ENCODE data around the gene CSRP3. TPM values are rescaled to one million over a fixed set of nuclear protein-coding genes. Genes with fewer than 3 reads are reported as not detected.

CSRP3 gene
- total RNA-seq, 4 donors from 2014 or later: not detected

DNA sequence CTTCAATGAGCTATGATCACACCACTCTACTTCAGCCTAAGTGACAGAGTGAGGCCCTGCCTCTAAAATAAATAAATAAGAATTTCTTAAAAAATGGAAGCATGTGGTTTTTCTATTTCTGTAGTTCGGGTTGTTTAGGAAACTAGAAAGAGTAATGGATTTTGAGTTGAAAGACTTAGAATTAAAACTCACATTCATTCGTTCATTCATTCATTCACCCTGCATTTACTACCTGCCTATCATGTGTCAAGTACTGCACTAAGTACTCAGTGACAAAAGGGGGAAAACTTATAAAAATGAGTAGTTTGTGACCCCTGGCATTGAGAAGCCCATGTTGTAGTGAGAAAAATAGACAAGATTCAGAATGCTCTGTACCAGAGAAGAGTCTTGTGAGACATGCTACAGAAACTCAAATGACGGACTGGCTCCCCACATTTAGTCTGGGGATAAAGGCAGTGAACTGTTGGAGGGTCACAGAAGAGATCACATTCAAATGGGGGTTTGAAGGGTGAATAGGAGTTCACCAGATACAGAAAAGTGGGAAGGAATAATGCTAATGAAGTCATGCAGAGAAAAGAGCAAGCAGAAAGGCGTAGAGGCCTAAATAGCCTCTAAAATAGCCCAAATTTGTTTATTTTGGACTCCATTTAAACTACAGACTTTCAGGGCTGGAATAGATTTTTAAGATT is 7.0 kb downstream of the CSRP3 start:
- Histone ChIP-seq H3K4me3 (no peak overlapping the region), H3K27me3 (no peaks in the 10 kb centered on the region), H3K4me1 (no peaks in the 10 kb centered on the region), H3K36me3 (no peaks in the 10 kb centered on the region), H3K27ac (no peak overlapping the region), H3K9me3 (no peaks in the 10 kb centered on the region)
- no peak for DNase-seq
- TF ChIP-seq POLR2A (IDR thresholded peaks at IDR 0.05) (no peak), CTCF (IDR thresholded peaks at IDR 0.05) (no peak)
- intact Hi-C loops (cut with DNase I; ENCODE audit: low total_unique reads): no loop called here

- Histone ChIP-seq H3K9me3 (no peaks in the 10 kb centered on the region), H3K4me1 (no peaks in the 10 kb centered on the region), H3K27ac (no peak overlapping the region), H3K27me3 (no peaks in the 10 kb centered on the region), H3K36me3 (no peaks in the 10 kb centered on the region), H3K4me3 (no peak overlapping the region)
- TF ChIP-seq POLR2A (IDR thresholded peaks at IDR 0.05) (no peak), CTCF (IDR thresholded peaks at IDR 0.05) (no peak)
- intact Hi-C loops (cut with DNase I; ENCODE audit: low total_unique reads): no loop called here
- DNase-seq: no peak
These were observed 7.9 kb downstream of the CSRP3 start for GRCh38 chr11:19193916-19194315.

GRCh38 chr11:19191530-19192169 is 10.1 kb downstream of the CSRP3 start:
- intact Hi-C loops (cut with DNase I; ENCODE audit: low total_unique reads): no loop called here

DNA sequence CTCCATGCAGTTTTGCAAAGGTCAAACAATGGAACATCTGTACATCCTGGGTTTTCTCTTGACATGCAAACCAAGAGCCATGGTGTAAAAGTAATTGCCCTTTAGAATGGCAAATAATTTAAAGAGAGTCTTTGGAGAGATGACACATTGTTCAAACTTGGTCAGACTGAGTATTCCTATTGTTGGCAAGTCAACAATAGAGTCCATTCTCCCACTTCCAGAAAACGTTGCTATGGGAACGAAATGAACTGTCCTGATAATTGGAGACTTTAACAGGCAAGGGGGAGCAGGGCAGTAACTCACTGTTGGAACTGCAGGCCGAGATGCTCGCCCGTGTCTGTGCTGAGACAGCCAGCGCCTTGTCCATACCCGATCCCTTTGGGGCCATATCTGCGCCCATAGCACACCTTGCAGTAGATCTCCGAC is 13.9 kb downstream of the CSRP3 start:
- no peaks in the 10 kb centered on the region for H3K36me3 ChIP-seq
- H3K27me3 ChIP-seq: no peaks in the 10 kb centered on the region

More at GRCh38 chr11:19191530-19192169, 10.1 kb downstream of the CSRP3 start:
- no peaks in the 10 kb centered on the region for H3K4me1 ChIP-seq
- H3K36me3 ChIP-seq: no peaks in the 10 kb centered on the region
- no peaks in the 10 kb centered on the region for H3K27me3 ChIP-seq
- H3K27ac ChIP-seq: no peak overlapping the region
- no peak for TF ChIP-seq POLR2A (IDR thresholded peaks at IDR 0.05)
- no peak for TF ChIP-seq CTCF (IDR thresholded peaks at IDR 0.05)
- no peaks in the 10 kb centered on the region for H3K9me3 ChIP-seq
- DNase-seq: no peak
- no peak overlapping the region for H3K4me3 ChIP-seq

GRCh38 chr11:19187114-19187832 is 14.5 kb downstream of the CSRP3 start:
- Histone ChIP-seq H3K4me1 (no peaks in the 10 kb centered on the region), H3K27ac (no peak overlapping the region), H3K9me3 (no peaks in the 10 kb centered on the region), H3K27me3 (no peaks in the 10 kb centered on the region), H3K4me3 (no peak overlapping the region), H3K36me3 (no peaks in the 10 kb centered on the region)
- no peak for DNase-seq
- intact Hi-C loops (cut with DNase I; ENCODE audit: low total_unique reads): no loop called here
- TF ChIP-seq CTCF (IDR thresholded peaks at IDR 0.05) (no peak), POLR2A (IDR thresholded peaks at IDR 0.05) (no peak)

More for the DNA sequence above, 13.9 kb downstream of the CSRP3 start:
- DNase-seq: no peak
- Histone ChIP-seq H3K4me1 (no peaks in the 10 kb centered on the region), H3K9me3 (no peaks in the 10 kb centered on the region), H3K27ac (no peak overlapping the region), H3K4me3 (no peak overlapping the region)
- intact Hi-C loops (cut with DNase I; ENCODE audit: low total_unique reads): no loop called here
- no peak for TF ChIP-seq POLR2A (IDR thresholded peaks at IDR 0.05)
